Stomach (tissue), 9 donors: ENCODE data around the gene SMIM1. TPM values are rescaled to one million over a fixed set of nuclear protein-coding genes. Genes with fewer than 3 reads are reported as not detected.

Source experiments
- DNase-seq, 2 donors: peaks; one replicate each; pipeline versions ENCODE4 v3.0.0 to v3.0.0-alpha.2; 2013 to 2019
- H3K27ac ChIP-seq, 5 donors: fragments of 200-600 bp in 4 of 5; sonication (generic) in 4 of 5; one replicate each; pipeline ENCODE4 v1.5.1; 2013 to 2019; ENCODE audit warnings: mild to moderate bottlenecking in 1 of 5, moderate library complexity in 1 of 5
- H3K27me3 ChIP-seq, 3 donors: fragments of 200-600 bp; sonication (generic); one replicate each; pipeline ENCODE4 v1.5.1; 2017 to 2019; ENCODE audit warnings: mixed run types in 1 of 3
- H3K36me3 ChIP-seq, 4 donors: fragments of 200-600 bp; sonication (generic); 1 replicate in 3 of 4; 2 replicates in 1 of 4; pipeline ENCODE4 v1.5.1; 2016 to 2019
- H3K4me1 ChIP-seq, 4 donors: fragments of 200-600 bp; sonication (generic); one replicate each; pipeline ENCODE4 v1.5.1; 2016 to 2019
- H3K4me3 ChIP-seq, 4 donors: fragments of 200-600 bp; sonication (generic) in 3 of 4; one replicate each; pipeline ENCODE4 v1.5.1; 2016 to 2019; ENCODE audit warnings: mild to moderate bottlenecking in 1 of 4
- H3K9me3 ChIP-seq, 4 donors: fragments of 200-600 bp; sonication (generic); one replicate each; pipeline ENCODE4 v1.5.1; 2016 to 2019
- EP300 ChIP-seq: sonication (generic); formaldehyde crosslinking; IDR thresholded peaks from one replicate; pipeline ENCODE4 v1.6.1; 2017; ENCODE audit warnings: antibody characterized with exemption
- POLR2A ChIP-seq, 4 donors: fragments of 450-650 bp; IDR thresholded peaks; one replicate each; pipeline ENCODE4 v1.6.1; 2016; ENCODE audit warnings: antibody characterized with exemption in 4 of 4, control low read depth in 2 of 4, mild to moderate bottlenecking in 1 of 4, moderate library complexity in 1 of 4
- POLR2AphosphoS5 ChIP-seq, 3 donors: sonication (generic); formaldehyde crosslinking; IDR thresholded peaks; one replicate each; pipeline ENCODE4 v1.6.1; 2016; ENCODE audit warnings: antibody characterized with exemption in 3 of 3
- WGBS, 5 donors: extraction: QIAGEN DNeasy Blood & Tissue Kit in 3 of 5; methylation state at CpG; one replicate each; pipeline versions ENCODE4 v1.1.5 to v1.1.7; 2013 to 2018; 5-methylcytosine and 5-hydroxymethylcytosine counted together
- intact Hi-C: fragments of 100-400 bp; cut with DNase I; formaldehyde crosslinking; loops from one replicate; pipeline ENCODE4 v1.15.1; 2023; ENCODE audit warnings: low total_unique reads
- polyA plus RNA-seq, 3 donors: library from polyadenylated mRNA; stranded (reverse); fragments of 200-250 nt; gene quantifications; one replicate each; pipeline ENCODE4 v1.2.3, GENCODE V29; 2013
- total RNA-seq, 5 donors: library from RNA; depleted of rRNA; stranded (reverse); fragments of >200 nt; gene quantifications; one replicate each; pipeline versions ENCODE4 v1.1.0 to v1.2.3, GENCODE V29; 2014 to 2016
- TF ChIP-seq, protein P1 (sequence below), 7 experiments: fragments of 450-650 bp in 4 of 7; fragments of 200-600 bp in 3 of 7; sonication (generic) in 3 of 7; IDR thresholded peaks; one replicate each; pipeline ENCODE4 v1.5.1; 2016 to 2019; ENCODE audit warnings: antibody characterized with exemption in 7 of 7, control low read depth in 2 of 7, mild to moderate bottlenecking in 1 of 7
- donor health status: healthy with polysubstance abuse.
- donor health status: Bipolar disorder and iron deficiency.
- donor health status: healthy.

Gene SMIM1
- total and polyA plus RNA-seq, 8 donors, result 7.3 to 26.5 (median 12.5) TPM; not detected in 5

DNA sequence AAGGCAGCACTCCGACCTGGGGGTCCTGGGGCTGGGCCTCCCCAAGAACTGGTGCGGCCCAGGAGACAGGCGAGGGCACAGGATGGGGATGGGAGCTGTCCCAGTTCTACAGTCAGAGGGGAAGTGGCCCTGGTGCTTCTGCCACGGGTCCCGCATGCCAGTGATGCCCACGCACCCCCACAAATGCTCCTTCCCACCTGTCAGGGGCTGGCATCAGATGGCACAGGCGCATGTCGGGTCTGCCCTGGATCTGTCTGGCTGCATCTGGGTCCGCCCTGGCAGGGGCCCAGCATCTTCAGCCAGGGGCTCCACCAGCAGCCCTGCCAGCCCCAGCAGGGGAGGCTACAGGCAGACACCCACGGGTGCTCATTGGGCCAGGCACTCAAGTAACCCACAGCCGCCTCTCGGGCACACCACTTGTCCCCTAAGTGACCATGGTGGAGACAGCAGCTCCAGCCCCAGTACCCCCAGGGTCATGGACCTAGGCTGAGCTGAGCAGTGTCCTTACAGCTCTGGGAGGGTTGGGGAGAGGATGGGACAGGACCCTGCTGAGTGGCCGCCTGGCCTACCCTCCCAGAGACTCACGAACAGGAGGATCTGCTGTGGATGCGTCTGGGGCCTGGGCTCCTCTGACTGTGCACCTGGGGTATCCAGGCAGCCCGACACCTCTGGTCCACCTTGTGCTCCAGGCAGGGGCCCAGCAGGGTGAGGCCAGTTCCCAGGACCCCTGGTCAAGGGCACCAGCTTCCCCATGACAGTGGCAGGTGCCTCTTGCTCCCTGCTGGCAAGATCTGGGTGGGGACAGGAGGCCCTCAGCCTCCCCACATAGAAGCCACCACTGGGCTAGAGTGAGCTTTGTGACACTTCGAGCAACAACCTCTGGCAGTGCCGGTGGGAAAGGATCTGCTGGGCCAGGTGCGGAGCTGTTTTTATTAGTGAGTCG lies 5.4 kb downstream of the SMIM1 start:
- Histone ChIP-seq H3K4me3 (no peak overlapping the region), H3K9me3 (no peaks in the 10 kb centered on the region), H3K36me3 (peaks cover 37 to 53% (median 50%) of the 10 kb centered on the region in 4 donors), H3K27ac (no peak overlapping the region), H3K27me3 (peaks cover 0 to 1% (median 0%) of the 10 kb centered on the region in 3 donors), H3K4me1 (peaks cover 21 to 37% (median 36%) of the 10 kb centered on the region in 4 donors)
- DNase-seq, result no peak
- 76 to 88% (median 87%) methylated on average over 16 to 20 of the region's 20 CpGs for WGBS, 5 donors
- intact Hi-C loops, result no loop called here
- no peak for TF ChIP-seq EP300
- no peak for TF ChIP-seq POLR2A (IDR thresholded peaks at IDR 0.05)
- no peak for TF ChIP-seq POLR2AphosphoS5 (IDR thresholded peaks at IDR 0.05)
- TF ChIP-seq, protein P1, sequence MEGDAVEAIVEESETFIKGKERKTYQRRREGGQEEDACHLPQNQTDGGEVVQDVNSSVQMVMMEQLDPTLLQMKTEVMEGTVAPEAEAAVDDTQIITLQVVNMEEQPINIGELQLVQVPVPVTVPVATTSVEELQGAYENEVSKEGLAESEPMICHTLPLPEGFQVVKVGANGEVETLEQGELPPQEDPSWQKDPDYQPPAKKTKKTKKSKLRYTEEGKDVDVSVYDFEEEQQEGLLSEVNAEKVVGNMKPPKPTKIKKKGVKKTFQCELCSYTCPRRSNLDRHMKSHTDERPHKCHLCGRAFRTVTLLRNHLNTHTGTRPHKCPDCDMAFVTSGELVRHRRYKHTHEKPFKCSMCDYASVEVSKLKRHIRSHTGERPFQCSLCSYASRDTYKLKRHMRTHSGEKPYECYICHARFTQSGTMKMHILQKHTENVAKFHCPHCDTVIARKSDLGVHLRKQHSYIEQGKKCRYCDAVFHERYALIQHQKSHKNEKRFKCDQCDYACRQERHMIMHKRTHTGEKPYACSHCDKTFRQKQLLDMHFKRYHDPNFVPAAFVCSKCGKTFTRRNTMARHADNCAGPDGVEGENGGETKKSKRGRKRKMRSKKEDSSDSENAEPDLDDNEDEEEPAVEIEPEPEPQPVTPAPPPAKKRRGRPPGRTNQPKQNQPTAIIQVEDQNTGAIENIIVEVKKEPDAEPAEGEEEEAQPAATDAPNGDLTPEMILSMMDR (IDR thresholded peaks at IDR 0.05), result no peak

DNA sequence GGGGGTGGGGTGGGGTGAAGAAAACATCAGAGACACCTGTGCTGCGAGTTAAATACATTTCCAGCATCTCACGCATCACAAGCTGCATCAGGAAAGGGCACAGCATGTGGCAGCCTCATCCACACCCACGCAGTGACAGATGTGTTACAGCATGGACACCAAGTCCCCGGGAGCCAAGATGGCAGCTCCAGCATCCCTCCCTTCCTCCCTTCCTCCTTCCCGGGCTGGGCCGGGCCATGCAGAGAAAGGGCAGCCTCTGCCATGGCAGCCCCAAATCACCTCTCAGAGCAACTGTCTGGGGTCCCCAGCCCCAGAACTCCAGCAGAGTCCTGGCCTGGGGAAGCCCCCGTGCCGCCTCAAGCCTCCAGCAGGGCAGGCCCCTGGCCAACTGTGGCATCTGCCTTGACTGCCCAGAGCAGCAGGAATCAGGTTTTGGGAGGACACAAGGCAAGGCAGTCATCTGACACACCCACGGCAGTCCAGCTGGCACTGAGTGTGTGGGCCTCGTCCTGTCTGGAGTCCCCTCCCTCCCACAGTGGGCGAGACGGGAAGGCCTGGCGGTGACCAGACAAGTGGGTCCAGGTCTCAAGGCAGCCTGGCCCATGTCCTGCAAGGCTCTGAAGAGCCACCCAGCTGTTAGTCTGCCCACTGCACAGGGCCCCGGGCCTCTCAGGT lies 6.2 kb downstream of the SMIM1 start:
- Histone ChIP-seq H3K9me3 (no peaks in the 10 kb centered on the region), H3K4me1 (peaks cover 15 to 29% (median 27%) of the 10 kb centered on the region in 4 donors), H3K27ac (no peak overlapping the region), H3K36me3 (peaks cover 43 to 61% (median 58%) of the 10 kb centered on the region in 4 donors), H3K4me3 (no peak overlapping the region), H3K27me3 (no peaks in the 10 kb centered on the region)
- TF ChIP-seq POLR2AphosphoS5 (IDR thresholded peaks at IDR 0.05), result no peak
- no peak for TF ChIP-seq POLR2A (IDR thresholded peaks at IDR 0.05)
- TF ChIP-seq EP300, result no peak
- intact Hi-C loops, result no loop called here
- no peak for DNase-seq
- WGBS, 5 donors, result 69 to 82% (median 75%) methylated on average over 12 to 14 of the region's 14 CpGs

DNA sequence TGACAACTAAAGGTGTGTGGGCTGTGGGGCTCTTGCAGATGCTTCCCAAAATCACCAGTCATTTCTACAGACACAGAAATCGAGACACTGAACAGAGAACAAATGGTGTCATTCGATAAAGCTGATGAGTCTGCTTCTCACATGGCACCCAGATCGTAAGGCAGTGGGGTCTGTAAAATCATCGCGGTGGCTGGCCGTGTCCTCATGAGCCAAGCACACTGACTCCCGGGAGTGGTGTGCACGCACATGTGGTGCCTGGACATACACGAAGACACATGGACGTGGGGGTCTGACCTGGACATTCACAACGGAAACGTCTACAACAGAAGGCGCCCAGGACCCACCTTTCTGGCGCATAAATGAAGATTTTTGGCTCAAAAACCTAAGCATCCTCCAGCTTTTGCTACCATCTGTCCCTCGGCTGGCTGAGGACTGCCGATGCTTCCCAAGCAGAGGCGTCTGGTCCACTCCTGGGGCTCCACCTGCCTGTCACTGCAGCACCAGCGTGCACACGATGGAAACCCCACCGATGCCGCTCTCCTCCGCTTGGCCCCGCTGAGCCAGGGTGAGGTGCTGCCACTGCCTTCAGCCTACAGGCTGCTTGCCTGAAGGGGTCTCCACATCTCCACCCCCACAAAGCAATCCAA lies 6.8 kb downstream of the SMIM1 start:
- intact Hi-C loops, result no loop called here
- Histone ChIP-seq H3K4me3 (no peak overlapping the region), H3K36me3 (peaks cover 50 to 68% (median 65%) of the 10 kb centered on the region in 4 donors), H3K9me3 (no peaks in the 10 kb centered on the region), H3K27me3 (no peaks in the 10 kb centered on the region), H3K27ac (no peak overlapping the region), H3K4me1 (peaks cover 15 to 22% (median 21%) of the 10 kb centered on the region in 4 donors)
- WGBS, 5 donors, result 86 to 93% (median 91%) methylated on average over 23 of the region's 23 CpGs
- TF ChIP-seq EP300, result no peak
- TF ChIP-seq, protein P1 (IDR thresholded peaks at IDR 0.05), result no peak
- no peak for TF ChIP-seq POLR2A (IDR thresholded peaks at IDR 0.05)
- TF ChIP-seq POLR2AphosphoS5 (IDR thresholded peaks at IDR 0.05), result no peak
- no peak for DNase-seq

DNA sequence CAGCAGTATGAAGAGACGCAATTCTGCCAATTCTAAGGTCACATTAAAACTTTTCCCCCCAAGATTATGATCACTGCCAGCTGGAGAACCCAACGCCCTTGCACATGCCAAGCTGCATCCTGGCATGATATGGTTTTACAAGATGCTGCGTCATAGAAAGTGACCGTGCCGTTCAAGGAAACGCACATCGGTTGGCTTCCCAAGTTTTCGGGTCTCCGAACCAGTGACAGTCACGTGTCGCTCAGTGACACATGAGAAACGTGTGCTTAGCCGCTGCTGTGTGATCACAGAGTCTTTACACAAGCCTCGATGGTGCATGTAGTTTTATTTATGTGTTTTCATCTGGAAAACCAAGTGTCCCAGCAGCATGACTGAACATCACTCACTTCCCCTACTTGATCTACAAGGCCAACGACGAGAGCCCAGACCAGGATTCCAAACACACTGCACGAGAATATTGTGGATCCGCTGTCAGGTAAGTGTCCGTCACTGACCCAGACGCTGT lies 7.4 kb downstream of the SMIM1 start:
- intact Hi-C loops, result no loop called here
- H3K4me1 ChIP-seq, result peaks cover 15 to 16% (median 15%) of the 10 kb centered on the region in 4 donors
- peaks cover 56 to 74% (median 70%) of the 10 kb centered on the region in 4 donors for H3K36me3 ChIP-seq
- DNase-seq, result no peak
- H3K27ac ChIP-seq, result no peak overlapping the region
- TF ChIP-seq, protein P1 (IDR thresholded peaks at IDR 0.05), result no peak
- TF ChIP-seq EP300 (no peak), POLR2A (IDR thresholded peaks at IDR 0.05) (no peak), POLR2AphosphoS5 (IDR thresholded peaks at IDR 0.05) (no peak)
- H3K4me3 ChIP-seq, result no peak overlapping the region
- H3K9me3 ChIP-seq, result no peaks in the 10 kb centered on the region
- 90 to 94% (median 91%) methylated on average over 20 of the region's 20 CpGs for WGBS, 5 donors
- no peaks in the 10 kb centered on the region for H3K27me3 ChIP-seq
